CD4-positive, alpha-beta T cell treated with Interleukin-15 for 4 hours (primary cell): Measurements from ENCODE around the gene SLC66A1.

Experiments
- DNase-seq: peaks from one replicate; pipeline ENCODE4 v3.0.0-alpha.2; 2020; ENCODE audit warnings: low spot score

SLC66A1 gene

GRCh38 chr1:19325368-19325957 lies 13.3 kb downstream of the SLC66A1 start:
- DNase-seq: no peak

GRCh38 chr1:19325958-19326747 lies 14.0 kb downstream of the SLC66A1 start:
- DNase-seq: no peak

GRCh38 chr1:19326748-19327065 lies 14.6 kb downstream of the SLC66A1 start:
- no peak for DNase-seq

DNA sequence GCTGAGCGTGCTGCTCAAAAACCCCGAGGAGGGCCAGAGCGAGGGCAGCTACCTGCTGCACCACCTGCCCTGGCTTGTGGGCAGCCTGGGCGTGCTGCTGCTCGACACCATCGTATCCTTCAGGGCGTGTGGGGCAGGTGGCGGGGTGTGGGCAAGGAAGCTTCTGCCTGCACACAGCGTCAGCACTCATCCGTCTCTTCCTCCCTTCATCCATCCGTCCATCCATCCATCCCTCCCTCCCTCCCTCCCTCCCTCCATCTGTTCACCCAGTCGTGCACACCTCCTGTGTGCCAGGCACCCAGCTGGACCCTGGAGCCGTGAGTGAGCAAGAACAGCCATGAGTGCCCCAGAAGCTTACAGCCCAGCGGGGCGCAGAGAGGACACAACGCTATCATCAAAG lies 15.2 kb downstream of the SLC66A1 start:
- DNase-seq: no peak

GRCh38 chr1:19327736-19328135 lies 15.6 kb downstream of the SLC66A1 start:
- DNase-seq: no peak

- DNase-seq: no peak
Observed at GRCh38 chr1:19328486-19328885, 16.4 kb downstream of the SLC66A1 start.

DNA sequence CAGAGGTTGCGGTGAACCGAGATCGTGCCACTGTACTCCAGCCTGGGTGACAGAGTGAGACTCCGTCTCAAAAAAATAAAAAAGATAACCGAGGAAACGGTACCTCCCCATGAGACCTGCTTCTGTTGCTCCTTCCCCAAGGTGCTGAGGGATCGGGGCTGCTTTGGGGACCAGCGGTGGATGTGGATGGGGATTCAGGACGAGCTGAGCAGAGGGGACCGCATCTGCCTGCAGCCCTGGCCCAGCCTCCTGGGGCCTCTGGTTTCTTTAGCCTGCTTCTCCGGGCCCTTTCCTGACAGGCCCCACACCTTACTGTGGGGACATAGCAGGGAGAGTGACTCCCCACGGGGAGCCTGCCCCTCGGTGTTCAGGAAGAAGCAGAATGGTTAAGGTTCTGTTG lies 17.1 kb downstream of the SLC66A1 start:
- no peak for DNase-seq

DNA sequence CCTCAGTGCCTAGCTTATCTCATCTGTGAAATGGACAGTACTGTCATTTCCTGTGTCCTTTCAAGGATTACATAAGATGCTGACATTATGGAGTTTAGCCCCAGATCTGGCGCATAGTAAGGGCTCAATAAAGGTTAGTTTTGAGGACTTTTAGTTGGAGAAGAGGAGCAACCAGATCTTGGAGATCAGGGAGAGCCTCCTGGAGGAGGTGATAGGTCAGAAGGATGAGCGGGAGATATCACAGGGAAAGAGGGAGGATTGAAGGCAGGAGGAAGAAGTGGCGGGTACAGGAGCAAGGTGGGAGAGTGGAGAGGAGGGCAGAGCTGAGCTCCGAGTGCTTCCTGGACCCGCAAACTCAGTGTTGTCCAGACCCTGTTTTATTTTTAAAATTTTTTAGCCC lies 17.5 kb downstream of the SLC66A1 start:
- DNase-seq: no peak

- no peak for DNase-seq
Observed at GRCh38 chr1:19330449-19331135, 18.5 kb downstream of the SLC66A1 start.

GRCh38 chr1:19331262-19331878 lies 19.2 kb downstream of the SLC66A1 start:
- no peak for DNase-seq

GRCh38 chr1:19332832-19333231 lies 20.7 kb downstream of the SLC66A1 start:
- no peak for DNase-seq

DNA sequence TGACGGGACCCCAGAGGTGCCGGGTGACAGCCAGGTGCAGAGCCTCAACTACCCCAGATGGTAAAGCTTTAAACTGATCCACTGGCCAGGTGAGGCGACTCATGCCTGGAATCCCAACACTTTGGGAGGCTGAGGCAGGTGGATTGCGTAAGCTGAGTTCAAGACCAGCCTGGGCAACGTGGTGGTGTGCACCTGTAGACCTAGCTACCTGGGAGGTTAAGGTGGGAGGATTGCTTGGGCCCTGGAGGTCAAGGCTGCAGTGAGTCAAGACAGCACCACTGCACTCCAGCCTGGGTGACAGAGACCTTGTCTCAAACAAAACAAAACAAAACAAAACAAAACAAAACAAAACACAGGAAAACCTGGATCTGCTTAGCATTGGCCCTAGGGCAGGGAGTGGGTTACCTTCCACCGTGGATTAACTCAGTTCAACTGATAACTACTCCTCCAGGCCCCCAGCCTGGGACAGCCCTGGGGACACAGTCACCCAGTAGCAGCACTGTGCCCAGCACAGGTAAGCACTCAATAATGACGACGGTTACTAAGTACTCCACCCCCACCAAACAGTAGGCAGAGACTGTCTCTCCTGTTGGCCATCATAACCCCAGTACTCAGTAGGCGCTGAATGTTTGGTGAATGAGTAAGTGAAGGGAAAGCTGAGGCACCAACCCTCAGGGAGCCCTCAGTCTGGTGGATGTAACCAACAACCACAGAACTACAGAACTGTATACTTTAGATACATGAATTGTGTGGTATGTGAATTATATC lies 21.6 kb downstream of the SLC66A1 start:
- DNase-seq: no peak

- no peak for DNase-seq
Observed at GRCh38 chr1:19336543-19336942, 24.4 kb downstream of the SLC66A1 start.

GRCh38 chr1:19337289-19337688 lies 25.2 kb downstream of the SLC66A1 start:
- DNase-seq: no peak

- DNase-seq: no peak
Observed at GRCh38 chr1:19338323-19338762, 26.2 kb downstream of the SLC66A1 start.

GRCh38 chr1:19339214-19339861 lies 27.2 kb downstream of the SLC66A1 start:
- no peak for DNase-seq

DNA sequence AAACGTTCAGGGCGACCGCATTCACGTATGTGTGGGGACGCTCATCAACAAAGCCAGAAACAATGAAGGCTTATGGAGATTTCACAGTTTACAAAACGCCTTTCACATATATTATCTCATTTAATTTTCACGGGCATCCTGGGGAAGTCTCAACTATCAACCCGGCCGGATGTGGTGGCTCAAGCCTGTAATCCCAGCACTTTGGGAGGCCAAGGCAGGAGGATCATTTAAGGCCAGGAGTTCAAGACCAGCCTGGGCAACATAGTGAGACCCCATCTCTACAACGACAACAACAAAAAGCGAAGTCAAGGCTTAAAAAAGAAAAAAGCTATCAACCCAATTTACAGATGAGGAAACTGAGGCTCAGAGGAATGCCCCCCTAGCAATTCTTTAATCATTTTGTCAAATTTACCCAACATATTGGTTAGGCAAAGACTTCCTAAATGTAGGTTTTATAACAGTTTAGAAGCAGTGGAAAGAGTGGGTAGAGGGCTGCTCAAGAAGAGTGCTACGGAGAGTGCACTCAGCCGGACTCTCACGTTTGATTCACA lies 28.3 kb downstream of the SLC66A1 start:
- DNase-seq: no peak

GRCh38 chr1:19341201-19342061 lies 29.3 kb downstream of the SLC66A1 start:
- peak; percentile 70 for DNase-seq

- no peak for DNase-seq
Observed at GRCh38 chr1:19342062-19342750, 30.1 kb downstream of the SLC66A1 start.
